Peyer's patch (tissue), 4 donors: ENCODE results near the gene WDR86.

ENCODE experiments used
- POLR2A ChIP-seq, 2 donors: fragments of 450-650 bp; IDR thresholded peaks; one replicate each; pipeline ENCODE4 v1.5.1; 2017; ENCODE audit warnings: antibody characterized with exemption in 2 of 2, mild to moderate bottlenecking in 2 of 2, moderate library complexity in 2 of 2
- TF ChIP-seq, protein P1 (sequence below), 6 experiments: fragments of 450-650 bp in 4 of 6; fragments of 200-600 bp in 2 of 6; sonication (generic) in 1 of 6; IDR thresholded peaks; one replicate each; pipeline ENCODE4 v1.5.1; 2017 to 2019; ENCODE audit warnings: antibody characterized with exemption in 6 of 6, mild to moderate bottlenecking in 3 of 6, moderate library complexity in 1 of 6

DNA sequence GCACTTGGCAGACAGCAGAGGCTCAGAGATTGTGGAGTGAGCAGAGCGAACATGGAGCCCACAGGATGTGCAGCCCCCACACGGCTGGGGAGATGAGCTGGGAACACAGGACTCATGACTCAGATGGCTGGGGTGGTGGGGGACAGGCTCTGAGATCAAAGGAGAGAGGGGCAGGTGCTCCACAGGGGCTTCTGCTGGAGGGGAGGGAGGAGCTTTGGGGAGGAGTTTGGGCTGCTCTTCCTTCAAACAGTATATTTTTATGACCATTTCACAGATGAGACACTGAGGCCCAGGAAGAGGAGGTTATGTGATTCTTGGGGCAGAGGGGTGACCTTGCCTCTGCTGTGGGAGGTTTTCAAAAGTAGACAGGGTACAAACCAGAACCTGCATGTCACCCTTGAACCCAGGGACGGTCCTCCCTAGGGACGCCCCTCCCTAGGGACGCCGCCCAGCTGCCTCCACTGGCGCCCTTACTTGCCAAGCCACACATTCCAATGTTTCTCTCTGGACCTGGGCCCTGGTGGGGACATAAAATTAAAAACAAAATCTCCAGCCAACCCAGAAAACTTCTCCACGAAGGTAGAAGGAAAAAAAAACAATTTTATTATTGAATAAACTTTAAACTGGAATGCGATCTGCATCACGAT is 31.1 kb upstream of the WDR86 start:
- TF ChIP-seq, protein P1, sequence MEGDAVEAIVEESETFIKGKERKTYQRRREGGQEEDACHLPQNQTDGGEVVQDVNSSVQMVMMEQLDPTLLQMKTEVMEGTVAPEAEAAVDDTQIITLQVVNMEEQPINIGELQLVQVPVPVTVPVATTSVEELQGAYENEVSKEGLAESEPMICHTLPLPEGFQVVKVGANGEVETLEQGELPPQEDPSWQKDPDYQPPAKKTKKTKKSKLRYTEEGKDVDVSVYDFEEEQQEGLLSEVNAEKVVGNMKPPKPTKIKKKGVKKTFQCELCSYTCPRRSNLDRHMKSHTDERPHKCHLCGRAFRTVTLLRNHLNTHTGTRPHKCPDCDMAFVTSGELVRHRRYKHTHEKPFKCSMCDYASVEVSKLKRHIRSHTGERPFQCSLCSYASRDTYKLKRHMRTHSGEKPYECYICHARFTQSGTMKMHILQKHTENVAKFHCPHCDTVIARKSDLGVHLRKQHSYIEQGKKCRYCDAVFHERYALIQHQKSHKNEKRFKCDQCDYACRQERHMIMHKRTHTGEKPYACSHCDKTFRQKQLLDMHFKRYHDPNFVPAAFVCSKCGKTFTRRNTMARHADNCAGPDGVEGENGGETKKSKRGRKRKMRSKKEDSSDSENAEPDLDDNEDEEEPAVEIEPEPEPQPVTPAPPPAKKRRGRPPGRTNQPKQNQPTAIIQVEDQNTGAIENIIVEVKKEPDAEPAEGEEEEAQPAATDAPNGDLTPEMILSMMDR (IDR thresholded peaks at IDR 0.05), result no peak
- no peak for TF ChIP-seq POLR2A (IDR thresholded peaks at IDR 0.05)
